SK-N-SH treated with all-trans-retinoic acid at 6 μM for 48 hours (cell line): ENCODE data around the gene ARF3.

Source experiments
- ATAC-seq: fragments of 200-7000 bp; cut with Tn5 transposase; 3 replicates; pipeline ENCODE4 v1.9.1; 2020; ENCODE audit warnings: mild to moderate bottlenecking, moderate library complexity
- ARNTL ChIP-seq: fragments of 450-650 bp; formaldehyde crosslinking; IDR thresholded peaks from 2 replicates; pipeline ENCODE4 v1.5.0; 2020; ENCODE audit warnings: low read depth, mild to moderate bottlenecking, moderate library complexity, borderline replicate concordance
- BACH2 ChIP-seq: fragments of 250-450 bp; sonication (Bioruptor Pico); IDR thresholded peaks from 2 replicates; pipeline ENCODE4 v1.9.0; 2021; ENCODE audit warnings: mild to moderate bottlenecking, borderline replicate concordance
- CREB5 ChIP-seq: fragments of 250-450 bp; sonication (Bioruptor Pico); IDR thresholded peaks from 2 replicates; pipeline ENCODE4 v1.5.1; 2020; ENCODE audit warnings: low read depth, mild to moderate bottlenecking, moderate library complexity
- CSDC2 ChIP-seq: fragments of 250-450 bp; sonication (Bioruptor Pico); IDR thresholded peaks from 2 replicates; pipeline ENCODE4 v1.5.0; 2020; ENCODE audit warnings: mild to moderate bottlenecking, moderate library complexity
- CSRNP3 ChIP-seq: fragments of 250-450 bp; sonication (Bioruptor Pico); IDR thresholded peaks from 2 replicates; pipeline ENCODE4 v1.5.1; 2021; ENCODE audit warnings: mild to moderate bottlenecking, moderate library complexity
- ESRRG ChIP-seq: fragments of 250-450 bp; sonication (Bioruptor Pico); IDR thresholded peaks from 2 replicates; pipeline ENCODE4 v1.6.1; 2021; ENCODE audit warnings: mild to moderate bottlenecking
- ISL1 ChIP-seq: fragments of 250-450 bp; sonication (Bioruptor Pico); IDR thresholded peaks from 2 replicates; pipeline ENCODE4 v2.1.2; 2022; ENCODE audit warnings: mild to moderate bottlenecking, moderate library complexity
- OSR1 ChIP-seq: fragments of 250-450 bp; sonication (Bioruptor Pico); IDR thresholded peaks from 2 replicates; pipeline ENCODE4 v1.8.0; 2022; ENCODE audit warnings: moderate library complexity, mild to moderate bottlenecking, inconsistent platforms
- PATZ1 ChIP-seq: fragments of 250-450 bp; sonication (Bioruptor Pico); IDR thresholded peaks from 2 replicates; pipeline ENCODE4 v1.8.0; 2020; ENCODE audit warnings: mild to moderate bottlenecking, moderate library complexity, borderline replicate concordance
- POU6F1 ChIP-seq: fragments of 250-450 bp; sonication (Bioruptor Pico); IDR thresholded peaks from 2 replicates; pipeline ENCODE4 v1.8.0; 2021; ENCODE audit warnings: low read depth, mild to moderate bottlenecking, moderate library complexity, borderline replicate concordance
- PPARA ChIP-seq: fragments of 250-450 bp; sonication (Bioruptor Pico); IDR thresholded peaks from 2 replicates; pipeline ENCODE4 v1.5.0; 2020; ENCODE audit warnings: mild to moderate bottlenecking, borderline replicate concordance
- RARB ChIP-seq: fragments of 250-450 bp; sonication (Bioruptor Pico); IDR thresholded peaks from 2 replicates; pipeline ENCODE4 v1.8.0; 2021; ENCODE audit warnings: mild to moderate bottlenecking, moderate library complexity
- SNAI2 ChIP-seq: fragments of 250-450 bp; sonication (Bioruptor Pico); IDR thresholded peaks from 2 replicates; pipeline ENCODE4 v1.5.0; 2020; ENCODE audit warnings: mild to moderate bottlenecking, moderate library complexity
- TCF4 ChIP-seq: fragments of 250-450 bp; sonication (Bioruptor Pico); IDR thresholded peaks from 2 replicates; pipeline ENCODE4 v1.8.0; 2021; ENCODE audit warnings: mild to moderate bottlenecking, moderate library complexity, borderline replicate concordance
- TOX ChIP-seq: fragments of 250-450 bp; sonication (Bioruptor Pico); IDR thresholded peaks from 2 replicates; pipeline ENCODE4 v1.8.0; 2021; ENCODE audit warnings: mild to moderate bottlenecking, moderate library complexity, borderline replicate concordance
- TSHZ2 ChIP-seq: fragments of 250-450 bp; sonication (Bioruptor Pico); IDR thresholded peaks from 2 replicates; pipeline ENCODE4 v1.5.0; 2020; ENCODE audit warnings: mild to moderate bottlenecking, moderate library complexity
- ZC3H10 ChIP-seq: fragments of 250-450 bp; sonication (Bioruptor Pico); IDR thresholded peaks from 2 replicates; pipeline ENCODE4 v1.5.1; 2021; ENCODE audit warnings: mild to moderate bottlenecking, moderate library complexity
- ZFP3 ChIP-seq: fragments of 250-450 bp; sonication (Bioruptor Pico); IDR thresholded peaks from 2 replicates; pipeline ENCODE4 v1.5.0; 2020; ENCODE audit warnings: mild to moderate bottlenecking, moderate library complexity
- ZFP30 ChIP-seq: fragments of 450-650 bp; formaldehyde crosslinking; IDR thresholded peaks from 2 replicates; pipeline ENCODE4 v1.5.0; 2022; ENCODE audit warnings: mild to moderate bottlenecking, moderate library complexity
- ZNF565 ChIP-seq: fragments of 450-650 bp; formaldehyde crosslinking; conservative IDR thresholded peaks from 2 replicates; pipeline ENCODE4 v1.5.0; 2020; ENCODE audit warnings: low read depth, mild to moderate bottlenecking, moderate library complexity
- ZNF70 ChIP-seq: fragments of 450-650 bp; formaldehyde crosslinking; IDR thresholded peaks from 2 replicates; pipeline ENCODE4 v1.5.0; 2020; ENCODE audit warnings: mild to moderate bottlenecking, moderate library complexity
- ZNF8 ChIP-seq: fragments of 450-650 bp; formaldehyde crosslinking; IDR thresholded peaks from 2 replicates; pipeline ENCODE4 v1.5.0; 2020; ENCODE audit warnings: mild to moderate bottlenecking, moderate library complexity

Gene ARF3

GRCh38 chr12:48938805-48939204 is 18.5 kb downstream of the ARF3 start:
- TF ChIP-seq TSHZ2 (CRISPR knock-in tag) (no peak), ISL1 (CRISPR knock-in tag) (no peak), TOX (no peak), PPARA (CRISPR knock-in tag) (no peak), CSDC2 (CRISPR knock-in tag) (no peak), TCF4 (no peak), ZNF565 (CRISPR knock-in tag) (no peak), SNAI2 (CRISPR knock-in tag) (no peak), PATZ1 (no peak), ZC3H10 (CRISPR knock-in tag) (no peak), ZFP30 (CRISPR knock-in tag) (no peak), ESRRG (CRISPR knock-in tag) (no peak), ARNTL (CRISPR knock-in tag) (no peak), CSRNP3 (CRISPR knock-in tag) (no peak)
- ATAC-seq = no peak

- TF ChIP-seq SNAI2 (CRISPR knock-in tag) (no peak), ISL1 (CRISPR knock-in tag) (no peak), ZC3H10 (CRISPR knock-in tag) (no peak), OSR1 (CRISPR knock-in tag) (no peak), PPARA (CRISPR knock-in tag) (no peak), ZNF70 (no peak), ZNF8 (CRISPR knock-in tag) (no peak), ESRRG (CRISPR knock-in tag) (no peak), BACH2 (CRISPR knock-in tag) (no peak), TOX (no peak), CREB5 (CRISPR knock-in tag) (no peak), RARB (CRISPR knock-in tag) (no peak), CSDC2 (CRISPR knock-in tag) (no peak), ZNF565 (CRISPR knock-in tag) (no peak), ARNTL (CRISPR knock-in tag) (no peak), ZFP3 (CRISPR knock-in tag) (no peak), PATZ1 (no peak), CSRNP3 (CRISPR knock-in tag) (no peak), TSHZ2 (CRISPR knock-in tag) (no peak), POU6F1 (CRISPR knock-in tag) (no peak)
- TF ChIP-seq, all 23 proteins: peak for 0
- no peak; the same call in 2 of the 3 replicates for ATAC-seq
Observed at GRCh38 chr12:48937170-48937569, 20.1 kb downstream of the ARF3 start.
